Cerebellar nuclear complex (tissue), 1 donor: Measurements from ENCODE around the gene PFKP.

Source experiments
- DNase-seq, 2 experiments: peaks; one replicate each; lab custom pipeline; 2025; lab: John Stamatoyannopoulos, UW

The PFKP gene

DNA sequence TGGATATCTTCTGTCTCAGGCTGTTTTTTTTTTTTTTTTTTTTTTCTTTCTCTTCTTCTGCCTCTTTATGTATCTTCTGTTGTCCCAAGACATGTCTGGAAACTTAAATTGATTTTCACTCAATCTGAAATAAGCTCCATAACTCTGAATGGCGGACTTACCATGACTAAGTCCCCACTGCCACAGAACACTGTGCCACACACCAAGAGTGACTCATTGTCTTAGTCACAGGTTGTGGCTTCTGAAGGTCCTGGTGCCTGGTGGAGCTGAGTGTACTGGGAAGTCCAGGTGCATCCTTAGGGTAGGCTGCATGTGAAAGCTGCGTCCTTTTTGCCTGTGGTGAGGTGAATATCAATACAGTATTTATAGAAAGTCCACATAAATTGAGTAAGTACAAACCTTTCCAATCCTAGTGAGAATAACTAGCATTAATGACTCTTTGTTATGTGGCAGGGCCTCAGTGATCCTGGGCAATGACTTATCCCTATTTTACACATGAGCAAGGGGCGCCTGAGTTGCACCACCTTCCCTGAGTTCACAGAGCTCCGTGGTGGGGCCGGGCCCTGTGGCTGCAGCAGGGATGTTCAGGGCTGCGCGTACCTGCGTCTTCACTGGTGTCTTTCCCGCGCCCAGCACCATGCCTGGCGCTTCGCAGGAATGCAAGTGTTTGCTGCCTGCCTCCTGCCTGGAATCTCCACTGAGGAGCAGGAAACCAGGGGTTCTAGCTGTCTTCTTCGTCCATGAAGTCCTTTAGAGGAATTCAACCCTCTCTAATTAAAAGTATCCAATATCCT is 4.3 kb downstream of the PFKP start:
- DNase-seq, result no peak

DNA sequence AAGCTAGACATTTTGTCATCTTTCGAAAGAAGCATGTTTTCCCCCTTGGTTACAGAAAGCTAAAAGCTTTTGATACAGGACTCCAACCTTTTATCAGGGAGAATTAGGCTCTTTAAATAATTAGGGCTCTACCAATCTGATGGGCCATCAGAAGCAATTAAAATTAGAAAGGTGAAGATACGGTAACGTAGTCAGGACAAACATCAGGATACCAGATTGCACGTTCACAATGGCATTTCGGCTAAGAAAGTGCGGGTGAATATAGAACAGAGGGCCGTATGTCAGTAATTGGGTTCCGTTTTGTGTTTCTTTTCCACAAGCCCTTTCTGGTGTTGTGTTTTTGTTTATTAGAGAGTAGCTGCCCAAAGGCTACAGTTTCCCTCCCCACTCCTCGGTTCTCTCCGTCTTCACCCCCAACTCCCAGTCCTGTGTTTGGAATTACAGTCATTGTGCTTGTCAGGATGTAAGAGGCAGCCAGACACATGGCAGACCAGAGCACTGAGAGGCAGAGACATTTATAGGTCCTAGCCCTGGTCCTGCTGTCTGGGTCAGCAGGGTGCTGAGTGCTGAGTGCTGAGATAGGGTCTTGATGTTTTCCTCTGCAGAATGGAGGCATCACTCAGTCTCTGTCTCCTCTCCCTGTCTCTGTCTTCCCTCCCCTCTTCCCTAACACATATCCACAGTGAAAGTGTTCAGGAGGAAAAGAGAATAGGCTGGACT is 5.5 kb downstream of the PFKP start:
- no peak for DNase-seq

DNA sequence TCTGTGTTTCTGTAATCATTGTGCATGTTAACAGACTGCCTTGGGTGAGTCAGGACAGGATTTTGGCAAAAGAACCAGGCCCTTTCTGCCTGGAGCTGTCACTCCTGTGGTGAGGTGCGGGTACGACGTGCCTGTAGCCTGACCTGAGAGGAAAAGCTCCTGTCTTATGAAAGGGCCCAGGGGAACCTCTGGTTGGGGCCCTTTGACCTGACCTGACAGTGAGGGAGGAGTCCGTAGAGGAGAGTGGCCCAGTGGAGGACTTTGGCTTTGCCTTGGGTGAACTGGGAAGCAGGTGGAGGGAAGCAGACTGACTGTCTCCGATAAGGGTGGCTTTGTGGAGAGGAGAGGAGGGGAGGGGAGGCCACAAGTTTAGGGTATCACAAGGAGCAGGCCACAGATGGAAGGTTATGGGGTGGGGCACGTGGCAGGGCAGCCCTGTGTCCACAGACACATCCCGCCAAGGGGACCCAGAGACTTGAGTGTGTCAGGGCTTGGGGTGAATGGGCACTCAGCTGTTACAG is 6.9 kb downstream of the PFKP start:
- DNase-seq, result no peak

DNA sequence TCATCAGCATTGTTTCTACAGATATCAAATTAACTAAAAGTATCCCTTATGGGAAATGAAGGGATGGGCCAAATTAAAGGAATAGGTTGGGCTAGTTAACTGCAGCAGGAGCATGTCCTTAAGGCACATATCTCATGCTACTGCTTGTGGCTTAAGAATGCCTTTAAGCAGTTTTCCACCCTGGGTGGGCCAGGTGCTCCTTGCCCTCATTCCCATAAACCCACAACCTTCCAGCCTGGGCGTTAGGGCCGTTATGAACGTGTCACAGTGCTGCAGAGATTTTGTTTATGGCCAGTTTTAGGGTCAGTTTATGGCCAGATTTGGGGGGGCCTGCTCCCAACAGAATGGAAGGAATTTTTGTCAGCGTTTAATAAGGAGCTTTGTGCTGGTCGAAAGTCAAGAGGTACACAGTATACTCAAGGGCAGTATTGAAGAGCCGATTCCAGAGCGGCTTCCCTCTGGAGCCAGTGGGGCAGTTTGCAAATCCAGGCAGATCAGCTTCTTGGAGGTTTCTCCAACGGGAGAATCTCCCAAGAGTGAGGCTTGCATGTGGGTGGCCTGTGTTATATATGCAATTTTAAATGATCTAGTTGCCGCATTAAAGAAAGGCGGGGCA is 7.7 kb downstream of the PFKP start:
- no peak for DNase-seq

DNA sequence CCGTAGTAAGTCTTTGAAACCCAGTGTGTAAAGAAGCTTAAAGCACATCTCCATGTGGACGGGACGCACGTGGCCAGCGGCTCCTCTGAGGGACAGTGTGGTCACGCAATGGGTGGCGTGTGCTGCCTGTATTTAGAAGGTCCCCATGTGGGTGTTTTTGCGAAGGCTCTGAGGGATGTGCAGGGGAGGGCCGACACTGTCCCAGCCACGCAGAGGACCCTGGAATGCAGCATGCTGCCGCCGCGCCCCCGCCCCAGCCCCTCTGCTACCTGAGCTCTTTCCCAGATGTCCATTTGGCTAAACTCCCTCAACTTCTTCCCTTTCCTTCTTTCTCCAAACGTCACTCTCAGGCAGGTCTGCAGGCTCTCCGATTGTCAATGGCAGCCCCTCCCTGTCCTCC is 8.8 kb downstream of the PFKP start:
- no peak for DNase-seq

DNA sequence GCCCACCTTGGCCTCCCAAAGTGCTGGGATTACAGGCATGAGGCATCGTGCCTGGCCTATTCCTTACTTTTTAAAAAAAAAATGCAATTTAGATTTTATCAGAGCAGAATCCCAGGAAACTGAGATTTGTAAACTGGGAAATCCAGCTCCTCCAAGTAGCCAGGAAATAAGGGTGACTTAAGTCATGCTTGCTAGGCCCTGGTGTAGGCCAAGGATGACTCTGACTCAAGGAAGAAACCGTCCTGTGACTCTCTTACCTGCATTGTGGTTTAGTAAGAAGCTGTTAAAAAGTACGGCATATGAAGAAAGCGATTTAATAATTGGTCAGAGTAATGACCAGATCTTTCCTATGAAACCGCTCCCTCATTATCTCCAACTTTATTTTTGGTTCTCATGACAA is 10.2 kb downstream of the PFKP start:
- no peak for DNase-seq

DNA sequence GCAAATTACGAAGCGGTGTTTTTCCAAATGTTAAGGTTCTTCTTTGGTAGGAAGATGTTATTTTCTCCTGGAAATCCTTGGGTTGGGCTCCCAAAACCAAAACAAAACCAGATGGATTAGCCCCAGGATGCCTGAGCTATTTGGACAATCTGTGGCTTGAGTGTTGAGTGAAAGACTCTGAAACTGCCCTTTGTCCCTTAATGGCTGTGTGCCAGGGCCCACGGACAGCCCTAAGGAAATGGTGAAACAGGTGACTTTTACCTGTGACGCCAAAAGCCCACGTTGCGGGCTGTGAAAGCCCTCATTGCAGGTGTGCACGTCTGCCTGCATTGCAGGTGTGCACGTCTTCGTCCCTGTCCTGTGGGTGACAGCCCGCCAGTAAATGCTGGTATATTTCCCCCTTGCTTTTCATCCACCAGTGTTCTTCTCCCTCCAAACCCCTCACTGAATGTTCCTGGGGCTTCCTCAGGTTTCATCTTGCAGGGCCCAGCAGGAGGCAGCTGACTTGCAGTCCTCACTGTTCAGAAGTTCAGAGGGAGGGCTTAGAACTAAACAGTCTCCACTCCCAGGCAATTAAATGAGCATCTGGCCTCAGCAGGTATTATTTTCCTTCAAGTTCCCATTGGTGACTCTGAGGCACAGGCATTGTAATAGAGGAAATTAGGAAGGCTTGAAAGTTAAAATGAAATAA is 10.7 kb downstream of the PFKP start:
- peak in 1 of 2 experiments; percentile 28 for DNase-seq

DNA sequence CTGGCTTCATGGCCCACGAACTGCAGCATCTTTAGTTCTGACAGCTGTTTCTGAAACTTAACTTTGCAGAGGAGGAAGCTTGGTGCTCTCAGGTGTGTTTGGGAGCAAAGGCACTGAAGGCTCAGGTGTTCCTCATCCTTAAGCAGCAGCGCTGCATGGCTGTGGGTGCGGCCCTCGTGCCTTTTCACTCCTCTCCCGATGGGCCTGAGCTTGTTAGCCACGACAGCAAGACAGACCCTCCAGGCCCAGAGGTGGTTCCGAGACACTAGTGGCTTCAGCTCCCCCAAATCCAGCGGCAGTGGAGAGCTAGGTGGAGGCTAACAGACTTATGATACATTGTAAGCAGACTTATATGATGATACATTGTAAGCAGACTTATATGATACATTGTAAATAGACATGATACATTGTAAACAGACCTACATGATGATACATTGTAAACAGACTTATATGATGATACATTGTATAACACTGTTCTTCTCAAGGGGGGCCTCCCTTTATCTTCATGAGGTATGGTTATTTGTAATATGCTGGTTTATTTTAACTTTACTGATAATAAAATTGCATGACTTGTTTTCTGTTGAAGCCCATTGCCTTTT is 14.1 kb downstream of the PFKP start:
- no peak for DNase-seq

DNA sequence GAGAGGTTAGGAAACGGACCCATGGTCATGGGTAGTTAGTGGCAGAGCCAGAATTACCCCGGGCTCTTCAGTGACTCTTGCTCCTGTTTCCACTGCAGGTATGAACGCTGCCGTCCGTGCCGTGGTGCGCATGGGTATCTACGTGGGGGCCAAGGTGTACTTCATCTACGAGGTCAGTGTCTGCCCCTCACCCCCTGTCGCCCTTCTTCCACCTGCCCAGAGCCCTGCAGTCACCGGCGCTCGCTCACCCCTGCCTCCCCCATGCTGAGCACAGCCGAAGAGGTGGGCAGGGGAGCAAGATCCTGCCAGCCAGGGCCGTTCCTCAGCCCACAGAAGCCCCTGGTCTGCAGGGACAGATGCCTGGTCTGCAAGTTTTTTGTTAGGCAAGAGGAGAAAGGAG is 14.9 kb downstream of the PFKP start:
- no peak for DNase-seq

DNA sequence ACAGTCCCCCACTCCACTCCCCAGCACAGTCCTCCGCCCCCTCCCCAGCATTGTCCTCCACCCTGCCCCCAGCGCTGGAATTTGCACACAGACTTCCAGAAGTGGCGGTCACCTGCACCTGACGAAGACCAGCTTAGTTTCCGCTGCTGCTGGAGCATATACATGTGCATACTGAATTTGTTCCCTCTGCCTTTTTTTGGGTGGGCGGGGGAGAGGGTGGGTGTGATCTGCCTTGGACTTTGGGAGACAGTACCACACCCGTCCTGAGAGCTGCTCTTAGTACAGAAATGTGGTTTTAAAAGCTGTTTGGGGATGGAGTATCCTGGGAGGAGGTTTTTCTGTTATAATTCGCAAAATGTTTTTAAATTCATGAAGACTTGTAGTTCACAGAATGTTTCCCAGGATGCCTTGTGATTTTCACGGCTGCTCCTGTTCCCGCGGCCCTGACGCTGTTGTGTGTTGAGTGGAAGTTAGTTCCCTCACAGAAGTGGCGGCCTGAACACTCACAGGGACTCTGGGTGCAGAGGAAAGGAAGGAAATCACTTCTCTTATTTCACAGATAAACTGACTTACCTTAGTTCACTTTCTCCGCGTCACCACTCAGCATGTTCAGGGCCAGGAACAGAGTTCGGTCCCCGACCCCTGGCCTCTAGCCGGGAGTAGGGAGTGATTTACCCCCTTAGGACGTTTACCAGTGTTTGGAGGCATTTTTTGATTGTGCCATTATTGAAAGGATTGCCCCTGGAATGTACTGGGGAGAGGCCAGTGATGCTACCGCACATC is 18.6 kb downstream of the PFKP start:
- DNase-seq, result no peak

DNA sequence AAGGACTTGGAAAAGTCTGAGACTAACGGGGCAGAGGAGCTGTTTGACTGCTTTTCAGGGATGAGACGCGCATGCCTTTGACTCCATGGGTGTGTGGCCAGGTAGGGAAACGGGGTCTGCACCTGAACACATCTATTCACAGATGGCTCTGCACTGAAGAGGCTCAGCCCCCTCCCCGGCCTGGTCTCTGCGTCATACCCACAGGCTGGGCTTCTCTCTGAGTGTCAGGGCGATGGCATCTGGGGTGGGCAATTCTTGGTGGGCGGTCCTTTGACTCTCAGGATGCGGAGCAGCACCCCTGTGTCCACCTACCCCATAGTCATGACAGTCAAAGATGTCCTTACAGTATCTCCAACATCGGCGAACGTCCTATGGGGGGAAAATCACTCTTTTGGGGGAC is 23.0 kb downstream of the PFKP start:
- no peak for DNase-seq

DNA sequence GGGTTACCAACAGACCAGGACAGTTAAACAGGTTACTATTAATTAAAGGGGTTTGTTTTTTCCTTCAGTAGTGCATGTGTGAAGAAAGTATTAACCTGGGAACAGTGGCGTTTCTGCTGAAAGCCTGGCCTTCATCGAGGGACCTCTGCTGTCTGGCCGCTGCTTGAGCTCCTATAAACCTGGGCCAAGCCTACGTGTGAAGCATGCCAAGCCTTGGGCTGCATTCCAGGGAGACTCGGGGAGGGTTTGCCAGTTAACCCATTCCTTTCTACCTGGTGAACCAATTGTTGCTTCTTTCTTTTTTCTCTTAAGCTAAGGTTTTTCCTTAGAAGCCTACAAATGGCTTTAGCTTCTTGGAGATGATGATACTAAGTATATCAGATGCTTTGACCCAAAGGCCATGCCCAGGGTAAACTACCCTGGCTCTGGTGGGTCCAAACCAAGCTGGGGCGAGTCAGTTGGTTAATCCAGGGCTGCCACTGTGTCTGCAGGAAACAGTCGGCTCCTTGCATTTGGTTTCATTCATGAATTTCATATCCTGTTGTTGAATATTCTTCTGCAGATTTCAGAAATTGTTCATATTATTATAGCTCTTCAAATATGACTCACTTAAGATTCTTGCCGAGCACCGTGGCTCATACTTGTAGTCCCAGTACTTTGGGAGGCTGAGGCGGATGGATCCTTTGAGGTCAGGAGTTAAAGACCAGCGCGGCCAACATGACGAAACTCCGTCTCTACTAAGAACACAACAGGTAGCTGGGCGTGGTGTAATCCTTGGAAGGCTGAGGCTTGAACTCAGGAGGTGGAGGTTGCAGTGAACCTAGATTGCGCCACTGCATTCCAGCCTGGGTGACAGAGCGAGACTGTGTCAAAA is 23.8 kb downstream of the PFKP start:
- peak in 1 of 2 experiments; percentile 61 for DNase-seq

DNA sequence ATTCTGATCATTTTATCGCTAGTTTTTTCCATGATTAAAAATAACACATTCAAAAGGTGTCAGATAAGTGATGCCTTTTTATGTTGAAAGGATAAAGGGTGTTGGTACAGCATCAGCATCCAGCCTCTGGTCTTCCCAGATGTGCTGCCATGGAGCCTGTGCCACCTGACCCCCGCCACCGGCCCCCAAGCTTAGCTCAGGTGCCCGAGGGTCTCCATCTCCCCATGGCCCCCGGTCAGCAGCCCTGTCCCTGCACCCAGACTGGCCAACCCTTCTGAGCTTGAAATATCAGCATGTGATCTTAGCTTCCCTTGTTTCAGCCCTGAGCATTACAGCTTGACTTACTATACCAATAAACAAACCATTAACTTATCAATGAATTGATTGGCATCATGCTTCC is 24.6 kb downstream of the PFKP start:
- no peak for DNase-seq

DNA sequence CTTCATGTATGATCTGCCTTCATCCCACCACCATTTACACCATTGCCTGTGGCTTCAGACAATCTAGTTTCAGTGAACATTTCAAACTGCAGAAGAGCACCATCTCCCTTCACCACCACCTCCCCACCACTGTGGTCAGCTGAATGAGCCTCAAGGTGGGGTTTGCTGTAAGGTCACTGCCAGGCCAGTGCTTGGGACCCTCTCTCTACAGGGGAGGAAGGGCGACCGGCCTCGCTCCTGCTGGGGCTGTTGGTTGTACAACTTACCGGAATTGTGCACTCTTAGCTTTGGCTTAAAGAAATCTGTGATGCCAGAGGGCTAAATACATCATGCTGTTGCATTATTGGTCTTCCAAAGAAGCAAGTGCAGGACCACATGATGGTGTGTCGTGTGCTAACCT is 26.6 kb downstream of the PFKP start:
- DNase-seq, result no peak

DNA sequence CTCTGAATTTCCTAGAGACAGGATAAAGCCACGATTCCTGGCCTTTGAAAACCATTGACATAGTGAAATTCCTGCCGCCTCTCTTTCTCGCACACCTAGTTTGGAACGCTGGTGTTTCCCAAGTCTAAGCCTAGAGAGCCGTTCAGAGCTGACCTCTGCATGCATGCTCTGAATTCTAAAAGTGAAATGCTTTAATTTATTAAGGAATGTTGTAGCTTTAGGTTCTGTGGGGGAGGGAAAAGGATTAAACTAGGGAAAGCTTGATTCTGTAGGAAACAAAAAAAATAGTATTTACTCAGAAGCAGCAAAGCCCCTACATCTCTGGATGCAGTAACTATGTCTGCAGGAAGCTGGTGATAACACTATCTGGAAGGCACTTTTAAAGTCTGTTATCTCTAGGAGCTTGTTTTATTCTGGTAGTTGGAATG is 27.3 kb downstream of the PFKP start:
- no peak for DNase-seq

DNA sequence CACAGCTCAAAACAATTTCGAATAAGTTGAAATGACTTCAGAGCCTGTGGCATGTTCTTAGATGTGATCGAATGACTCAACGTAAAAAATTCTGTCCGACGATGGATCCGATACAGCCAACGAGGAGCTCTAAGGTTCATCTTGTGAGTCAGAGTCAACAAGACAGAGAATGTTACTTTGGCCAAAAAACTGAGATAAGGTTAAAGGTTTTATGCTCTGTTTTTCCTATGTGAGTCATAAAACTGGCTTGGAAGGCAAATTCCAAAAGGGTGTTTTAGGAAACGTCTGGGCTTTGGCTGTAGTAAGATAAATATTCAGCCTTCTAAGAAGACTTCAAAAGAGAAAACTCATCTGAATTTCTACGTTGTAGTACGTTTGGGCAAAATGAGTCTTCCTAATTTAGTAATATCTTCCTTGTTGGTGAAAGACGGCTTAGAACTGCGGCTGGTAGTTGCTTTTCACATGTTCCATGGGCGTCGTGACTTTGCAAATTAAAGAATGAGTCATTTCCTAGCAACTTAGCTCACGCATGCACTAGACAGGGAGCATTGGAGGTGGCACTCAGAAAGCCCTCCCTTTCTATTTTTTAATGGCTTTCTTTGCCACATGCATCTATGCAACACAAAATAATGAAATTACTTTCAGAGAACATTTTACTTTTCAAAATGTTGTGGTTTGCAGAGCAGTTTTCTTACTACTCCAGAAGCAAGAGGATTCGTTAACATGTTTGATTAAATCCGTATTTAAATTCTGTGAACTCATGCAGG is 28.2 kb downstream of the PFKP start:
- no peak for DNase-seq

DNA sequence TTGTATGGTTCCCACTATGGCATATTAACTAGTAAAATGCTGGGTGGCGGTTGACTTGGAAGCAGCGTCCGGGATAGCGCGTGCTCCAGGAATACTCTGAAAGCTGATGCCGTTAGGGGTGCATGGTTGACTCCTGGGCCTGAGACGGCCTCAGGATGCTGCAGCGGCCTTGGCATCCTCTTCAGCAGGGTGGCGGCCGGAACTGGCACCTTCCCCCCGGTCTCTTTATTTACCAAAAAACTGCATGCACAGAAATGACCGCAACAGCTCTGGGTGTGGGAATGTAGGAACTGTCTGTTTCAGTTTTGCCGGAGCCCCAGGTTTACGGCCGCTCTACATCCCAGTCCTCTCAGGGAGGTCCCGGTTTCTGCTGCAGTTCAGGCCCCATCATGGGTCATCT is 28.8 kb downstream of the PFKP start:
- DNase-seq, result no peak

DNA sequence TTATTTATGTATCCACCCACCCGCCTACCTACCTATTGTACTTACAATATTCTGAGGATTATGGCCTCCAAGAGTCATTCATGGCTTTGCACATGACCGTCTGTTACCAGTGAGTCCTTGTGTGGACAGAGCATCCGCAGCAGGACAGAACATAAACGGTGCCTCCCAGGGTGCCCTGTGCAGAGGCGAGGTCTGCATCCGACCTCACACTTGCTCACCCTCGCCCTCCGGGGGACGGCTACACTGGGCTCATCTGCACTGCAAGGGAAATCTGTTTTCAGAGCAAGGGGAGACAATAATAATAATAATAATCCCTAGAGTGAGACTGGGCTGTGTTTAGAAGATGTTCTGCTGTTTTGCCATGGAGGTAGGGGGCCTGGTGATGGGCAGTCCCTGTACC is 29.8 kb downstream of the PFKP start:
- DNase-seq, result no peak

DNA sequence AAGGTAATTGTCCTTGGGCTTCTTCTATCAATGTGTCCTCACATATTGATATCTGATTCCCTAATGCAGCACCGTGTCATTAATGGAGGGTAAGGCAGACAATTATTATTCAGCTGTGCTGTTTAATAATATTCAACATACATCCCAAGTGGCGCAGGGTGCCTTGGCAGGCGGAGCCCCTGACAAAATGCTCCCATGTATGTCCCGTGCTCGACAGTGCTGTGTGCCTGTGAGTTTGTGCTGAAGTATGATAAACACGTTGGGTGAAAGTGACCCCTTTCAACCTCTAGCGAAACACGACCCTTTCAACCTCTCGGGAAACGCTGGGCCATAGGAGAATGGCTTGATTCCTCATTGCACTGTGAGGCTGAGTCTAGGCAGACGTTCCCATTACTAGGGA is 31.3 kb downstream of the PFKP start:
- DNase-seq, result no peak
